AG09319 (cell line): Measurements from ENCODE around the gene MRPL18.

Experiments used
- DNase-seq: peaks from one replicate; pipeline ENCODE4 v3.0.0-alpha.2; 2010; ENCODE audit warnings: low read depth; ENCODE audit errors: extremely low read depth
- CTCF ChIP-seq: IDR thresholded peaks from 2 replicates; pipeline ENCODE4 v1.5.1; 2011; ENCODE audit warnings: low read depth, mild to moderate bottlenecking, inconsistent platforms, low read length, moderate library complexity

The MRPL18 gene

GRCh38 chr6:159833556-159833955, 43.3 kb downstream of the MRPL18 start:
- no peak for DNase-seq
- TF ChIP-seq CTCF: no peak

GRCh38 chr6:159833997-159834603, 43.8 kb downstream of the MRPL18 start:
- no peak for DNase-seq
- no peak for TF ChIP-seq CTCF

- no peak for TF ChIP-seq CTCF
- no peak for DNase-seq
These were observed 46.6 kb downstream of the MRPL18 start for GRCh38 chr6:159836718-159837490.

GRCh38 chr6:159837511-159837910, 47.2 kb downstream of the MRPL18 start:
- no peak for TF ChIP-seq CTCF

GRCh38 chr6:159838020-159838744, 47.9 kb downstream of the MRPL18 start:
- TF ChIP-seq CTCF: no peak
- no peak for DNase-seq

More at GRCh38 chr6:159837511-159837910, 47.2 kb downstream of the MRPL18 start:
- DNase-seq: no peak

GRCh38 chr6:159842035-159842434, 51.8 kb downstream of the MRPL18 start:
- DNase-seq: no peak
- peak; percentile 30 for TF ChIP-seq CTCF
